ENCODE data around the gene SNRK. TPM values are rescaled to one million over a fixed set of nuclear protein-coding genes. Genes with fewer than 3 reads are reported as not detected.
"Not testable (repeated sequence)": the region's sequence is repeated elsewhere in the genome, so short reads cannot be mapped to it uniquely, and the experiment has no call there.

Gene SNRK
- total RNA-seq, 1 donor from 2014 or later, result 18.7 TPM

- DNase-seq (no peak), ATAC-seq (ENCODE audit: poor library complexity) (no peak)
- intact Hi-C loops (cut with DNase I), result no loop called here
Measured at GRCh38 chr3:43338295-43338694, 52.0 kb downstream of the SNRK start.

- ATAC-seq (ENCODE audit: poor library complexity), result peak; percentile 41
- no peak for DNase-seq
- intact Hi-C loops (cut with DNase I), result no loop called here
Measured at GRCh38 chr3:43340403-43340802, 54.1 kb downstream of the SNRK start.

DNA sequence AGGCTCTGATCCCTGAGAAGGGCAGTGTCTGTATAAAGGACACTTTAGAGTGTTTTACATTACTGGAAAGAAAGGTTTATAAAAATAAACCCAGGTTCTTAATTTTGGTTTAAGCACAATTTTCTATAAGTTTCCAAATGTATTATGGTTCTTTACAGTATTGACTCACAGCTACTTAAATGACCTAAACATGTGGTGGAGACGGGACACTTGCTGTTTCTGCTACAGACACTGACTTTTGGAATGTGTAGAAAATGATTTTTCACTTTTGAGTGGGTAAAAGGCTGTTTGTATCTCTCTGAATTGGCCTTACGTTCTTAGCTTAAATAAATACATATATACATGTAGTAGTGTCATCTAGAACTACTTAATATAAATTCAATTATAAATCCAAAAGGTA, 55.4 kb downstream of the SNRK start:
- no peak for ATAC-seq (ENCODE audit: poor library complexity)
- no peak for DNase-seq
- intact Hi-C loops (cut with DNase I), result no loop called here

DNA sequence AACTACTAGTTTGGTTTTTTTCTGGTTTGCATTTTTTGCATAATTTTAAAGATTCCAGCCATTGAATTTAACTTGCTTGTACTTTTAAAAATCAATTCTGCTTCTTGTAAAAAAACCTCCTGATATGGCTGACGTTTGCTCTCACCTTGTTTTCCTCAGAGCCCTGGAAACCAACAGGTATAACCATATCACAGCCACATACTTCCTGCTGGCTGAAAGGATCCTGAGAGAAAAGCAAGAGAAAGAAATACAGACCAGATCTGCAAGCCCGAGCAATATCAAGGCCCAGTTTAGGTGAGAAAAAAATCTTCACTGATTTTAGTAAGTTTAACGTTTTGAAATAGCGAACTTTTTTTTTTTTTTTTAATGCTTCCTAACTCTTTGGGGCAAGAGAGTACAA, 56.8 kb downstream of the SNRK start:
- no peak for DNase-seq
- no peak for ATAC-seq (ENCODE audit: poor library complexity)
- intact Hi-C loops (cut with DNase I), result no loop called here

DNA sequence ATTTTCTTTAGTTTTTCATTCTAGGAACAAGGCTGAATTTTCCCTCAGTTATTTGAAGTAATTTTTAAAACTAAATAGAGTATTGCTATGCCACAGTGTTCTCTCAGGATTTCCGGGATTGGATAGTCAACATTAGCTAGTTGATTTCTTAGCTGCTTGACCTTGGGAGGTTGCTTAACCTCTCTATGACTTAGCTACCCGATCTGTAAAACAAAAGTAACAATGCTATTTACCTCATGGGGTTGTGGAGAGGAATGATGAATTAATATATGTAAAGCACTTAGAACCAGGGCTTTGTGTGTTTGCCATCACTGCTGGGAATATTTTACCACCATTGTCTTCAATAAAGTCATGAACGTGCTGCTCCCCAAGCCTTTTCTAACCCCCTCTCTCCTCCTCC, 57.5 kb downstream of the SNRK start:
- intact Hi-C loops (cut with DNase I), result no loop called here
- no peak for DNase-seq
- no peak for ATAC-seq (ENCODE audit: poor library complexity)

DNA sequence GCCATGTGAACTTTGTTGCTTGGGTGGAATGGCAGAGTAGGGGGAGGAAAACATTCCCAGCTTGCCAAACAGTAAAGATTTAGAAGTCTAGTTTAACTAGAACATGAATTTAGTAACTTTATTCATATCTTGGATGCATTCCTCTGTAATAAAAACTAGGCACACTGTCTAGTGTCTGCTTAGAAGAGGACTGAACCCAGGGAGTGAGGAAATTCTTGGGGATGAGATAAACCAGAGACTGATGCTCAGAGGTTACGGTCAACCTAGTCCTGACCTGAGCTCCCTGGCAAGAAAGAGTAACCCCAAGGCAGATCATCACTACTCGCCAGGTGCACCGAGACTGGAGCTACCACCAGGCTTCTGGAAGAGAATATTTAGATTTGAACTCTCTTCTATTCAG, 58.2 kb downstream of the SNRK start:
- DNase-seq, result no peak
- ATAC-seq (ENCODE audit: poor library complexity), result no peak
- intact Hi-C loops (cut with DNase I), result no loop called here

GRCh38 chr3:43345246-43345645, 58.9 kb downstream of the SNRK start:
- no peak for ATAC-seq (ENCODE audit: poor library complexity)
- intact Hi-C loops (cut with DNase I), result no loop called here

DNA sequence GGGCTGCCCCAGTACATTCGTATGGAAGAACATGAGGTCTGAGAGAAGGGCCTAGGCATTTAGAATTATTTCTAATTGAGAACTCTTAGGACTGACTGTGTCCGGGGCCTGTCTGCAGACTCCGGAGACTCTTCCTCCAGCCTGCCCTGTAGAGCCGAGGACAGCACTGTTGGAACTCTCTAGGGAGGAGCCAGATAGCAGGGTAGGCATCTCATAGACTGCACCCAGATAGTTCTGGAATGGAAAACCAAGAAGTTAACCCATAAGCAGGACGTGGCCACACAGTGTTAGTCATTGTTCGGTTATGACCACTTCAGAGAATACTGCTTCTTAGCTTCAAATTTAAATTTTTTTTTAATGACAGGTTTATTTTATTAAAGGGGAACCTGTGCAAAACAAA, 59.5 kb downstream of the SNRK start:
- intact Hi-C loops (cut with DNase I), result no loop called here
- ATAC-seq (ENCODE audit: poor library complexity), result no peak
- DNase-seq, result no peak

More at GRCh38 chr3:43345246-43345645, 58.9 kb downstream of the SNRK start:
- DNase-seq, result no peak

DNA sequence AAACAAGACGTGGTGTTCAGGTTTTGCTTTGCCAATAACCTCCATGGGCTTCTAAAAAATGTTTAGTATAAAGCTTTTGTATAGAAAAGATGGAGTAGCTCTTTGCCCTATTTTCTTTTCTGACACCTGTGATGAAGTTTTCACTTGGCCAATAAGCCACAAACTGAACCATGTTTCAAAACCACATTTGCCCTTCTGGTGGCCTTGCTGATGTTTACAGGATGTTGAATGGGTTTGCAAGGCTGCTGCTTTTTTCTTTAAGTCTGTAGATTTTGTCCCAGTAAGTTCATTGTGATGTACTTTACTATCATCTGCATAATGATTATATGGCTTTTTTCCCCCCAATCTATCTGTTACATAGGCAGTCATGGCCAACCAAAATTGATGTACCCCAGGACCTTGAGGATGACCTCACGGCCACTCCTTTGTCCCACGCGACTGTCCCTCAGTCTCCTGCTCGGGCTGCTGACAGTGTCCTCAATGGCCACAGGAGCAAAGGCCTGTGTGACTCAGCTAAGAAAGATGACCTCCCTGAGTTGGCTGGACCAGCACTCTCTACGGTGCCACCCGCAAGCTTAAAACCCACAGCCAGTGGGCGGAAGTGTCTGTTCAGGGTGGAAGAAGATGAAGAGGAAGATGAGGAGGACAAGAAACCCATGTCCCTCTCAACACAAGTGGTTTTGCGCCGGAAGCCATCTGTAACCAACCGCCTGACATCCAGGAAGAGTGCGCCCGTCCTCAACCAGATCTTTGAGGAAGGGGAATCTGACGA, 60.8 kb downstream of the SNRK start:
- intact Hi-C loops (cut with DNase I), result no loop called here

DNA sequence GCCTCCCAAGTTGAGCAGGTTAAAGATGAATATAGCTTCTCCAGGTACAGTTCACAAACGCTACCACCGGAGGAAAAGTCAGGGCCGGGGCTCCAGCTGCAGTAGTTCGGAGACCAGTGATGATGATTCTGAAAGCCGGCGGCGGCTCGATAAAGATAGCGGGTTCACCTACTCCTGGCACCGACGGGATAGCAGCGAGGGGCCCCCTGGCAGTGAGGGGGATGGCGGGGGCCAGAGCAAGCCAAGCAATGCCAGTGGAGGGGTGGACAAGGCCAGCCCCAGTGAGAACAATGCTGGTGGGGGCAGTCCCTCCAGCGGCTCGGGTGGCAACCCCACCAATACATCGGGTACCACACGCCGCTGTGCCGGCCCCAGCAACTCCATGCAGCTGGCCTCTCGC, 61.4 kb downstream of the SNRK start:
- DNase-seq (no peak), ATAC-seq (ENCODE audit: poor library complexity) (no peak)
- intact Hi-C loops (cut with DNase I), result no loop called here

More for the DNA sequence above, 60.8 kb downstream of the SNRK start:
- DNase-seq (no peak), ATAC-seq (ENCODE audit: poor library complexity) (no peak)

- DNase-seq (no peak), ATAC-seq (ENCODE audit: poor library complexity) (no peak)
Measured at GRCh38 chr3:43348350-43348749, 62.0 kb downstream of the SNRK start.

GRCh38 chr3:43348852-43349574, 62.7 kb downstream of the SNRK start:
- DNase-seq, result no peak
- no peak for ATAC-seq (ENCODE audit: poor library complexity)
- intact Hi-C loops (cut with DNase I), result no loop called here

More at GRCh38 chr3:43348350-43348749, 62.0 kb downstream of the SNRK start:
- intact Hi-C loops (cut with DNase I), result no loop called here

DNA sequence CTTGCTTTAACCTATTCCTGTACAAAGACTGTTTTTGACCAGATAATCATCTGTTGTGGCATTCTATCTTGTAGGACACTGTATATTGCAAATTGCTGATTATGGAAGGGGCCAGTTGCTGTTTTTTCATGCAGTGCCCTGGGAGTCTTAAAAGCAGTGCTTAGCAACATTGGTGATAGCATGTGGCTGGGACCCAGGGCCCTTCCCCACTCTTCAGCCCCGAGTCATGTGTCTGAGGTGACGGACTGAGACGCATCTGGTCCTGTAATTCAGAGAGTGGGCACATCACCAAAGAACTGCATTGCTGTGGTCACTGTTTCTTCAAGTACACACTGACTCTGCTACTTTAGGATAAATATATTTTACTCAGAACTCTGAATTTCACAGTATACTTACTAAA, 63.4 kb downstream of the SNRK start:
- intact Hi-C loops (cut with DNase I), result no loop called here
- DNase-seq, result no peak
- no peak for ATAC-seq (ENCODE audit: poor library complexity)

GRCh38 chr3:43353393-43353792, 67.1 kb downstream of the SNRK start:
- intact Hi-C loops (cut with DNase I), result no loop called here
- DNase-seq (no peak), ATAC-seq (ENCODE audit: poor library complexity) (no peak)

DNA sequence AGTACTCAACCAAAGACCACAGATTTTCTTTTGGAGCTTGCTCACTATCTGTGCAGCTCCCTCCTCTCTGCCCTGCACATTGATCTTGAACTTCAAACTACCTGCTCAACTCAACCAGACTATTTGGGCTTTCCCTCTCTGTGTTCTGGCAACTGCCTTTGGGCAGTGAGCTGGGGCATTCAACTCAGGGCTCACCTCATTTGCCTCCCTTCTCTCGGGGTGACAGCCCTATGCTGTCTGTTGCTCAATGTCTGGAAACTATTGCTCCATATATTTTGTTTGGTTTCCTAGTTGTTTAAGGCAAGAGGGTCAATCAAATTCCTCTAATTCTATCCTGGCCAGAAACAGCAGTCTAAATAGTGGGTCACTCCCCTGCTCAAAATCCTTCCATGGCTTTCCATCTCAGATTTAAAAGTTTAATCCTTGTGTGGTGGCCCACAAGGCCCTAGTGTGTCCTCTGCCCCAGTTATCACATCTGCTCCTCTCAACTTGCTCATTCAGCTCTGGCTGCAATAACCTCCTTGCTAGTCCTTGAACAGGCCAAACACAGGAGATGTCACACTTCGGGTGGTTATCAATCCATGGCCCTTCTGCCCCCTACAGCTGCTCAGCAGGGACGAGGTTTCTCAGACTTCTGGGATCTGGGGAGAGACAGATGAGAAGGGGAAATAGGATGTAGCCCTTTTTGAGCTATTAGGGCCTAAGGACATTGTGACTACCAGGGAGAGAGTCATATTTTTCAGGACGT, 67.8 kb downstream of the SNRK start:
- no peak for DNase-seq
- intact Hi-C loops (cut with DNase I), result no loop called here
- no peak for ATAC-seq (ENCODE audit: poor library complexity)

GRCh38 chr3:43356033-43356432, 69.7 kb downstream of the SNRK start:
- intact Hi-C loops (cut with DNase I); DNase-seq; ATAC-seq (ENCODE audit: poor library complexity): not testable (repeated sequence)

DNA sequence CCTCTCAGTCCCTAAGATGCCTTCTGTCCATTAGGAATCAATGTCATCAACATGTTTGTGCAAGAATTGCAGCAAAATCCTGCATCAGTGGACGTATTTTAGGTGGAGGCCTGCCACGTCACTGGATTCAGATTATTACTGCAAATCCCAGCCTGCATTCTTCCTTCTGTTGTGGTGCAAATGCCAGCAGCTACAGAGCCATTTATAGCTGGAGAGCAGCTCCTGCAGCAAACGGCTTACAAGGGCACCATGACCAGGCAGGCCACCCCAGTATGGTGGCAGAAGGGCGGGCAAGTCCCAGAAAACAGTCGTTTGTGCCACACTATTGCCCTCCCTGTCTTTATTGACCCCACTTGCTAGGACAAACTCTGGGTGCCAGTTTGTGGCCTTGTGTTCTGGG, 74.7 kb downstream of the SNRK start:
- ATAC-seq (ENCODE audit: poor library complexity) (peak; percentile 55), DNase-seq (no peak)
- intact Hi-C loops (cut with DNase I), result no loop called here

DNA sequence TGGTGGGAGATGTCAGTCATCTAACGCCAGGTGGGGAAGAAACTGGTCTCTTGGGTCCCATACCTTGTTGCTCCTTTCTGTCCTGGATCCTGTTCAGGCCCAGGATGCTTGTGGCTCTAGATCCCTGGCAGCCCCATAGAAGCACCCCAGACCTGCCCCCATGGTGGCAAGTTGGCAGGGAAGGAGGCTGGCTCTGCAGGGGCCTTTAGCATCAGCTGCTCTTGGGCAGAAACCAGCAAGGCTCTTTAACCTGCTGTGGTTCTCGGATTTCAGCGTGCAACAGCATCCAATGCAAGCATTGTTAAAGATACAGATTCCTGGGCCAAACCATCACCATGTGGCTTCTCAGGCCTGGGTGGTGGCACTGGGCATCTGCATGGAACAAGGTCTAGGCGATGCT, 75.8 kb downstream of the SNRK start:
- ATAC-seq (ENCODE audit: poor library complexity), result no peak
- intact Hi-C loops (cut with DNase I), result no loop called here

GRCh38 chr3:43362961-43363360, 76.6 kb downstream of the SNRK start:
- intact Hi-C loops (cut with DNase I), result no loop called here
- no peak for DNase-seq
- ATAC-seq (ENCODE audit: poor library complexity), result no peak

More for the DNA sequence above, 75.8 kb downstream of the SNRK start:
- DNase-seq, result no peak
